ENCODE data around the gene KASH5.

KASH5 gene

DNA sequence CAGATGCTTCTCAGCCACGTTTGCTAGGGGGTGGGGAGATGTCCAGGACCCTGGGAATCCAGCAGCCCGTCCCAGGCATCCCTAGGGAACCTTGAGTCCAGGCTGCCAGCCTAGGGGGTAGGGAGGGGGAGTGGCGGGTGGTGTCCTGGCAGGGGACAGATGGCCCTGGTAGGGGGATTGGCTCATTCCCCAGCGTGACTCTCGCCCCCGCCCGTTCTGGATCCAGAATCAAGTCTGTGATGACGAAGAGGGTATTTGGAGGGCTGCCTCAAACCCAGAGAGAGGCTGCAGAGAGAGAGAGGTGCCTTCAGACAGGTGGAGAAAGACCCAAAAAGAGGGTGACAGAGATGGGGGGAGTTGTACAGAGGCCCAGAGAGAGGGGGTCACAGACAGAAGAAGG, 49.2 kb downstream of the KASH5 start:
- H4K8ac ChIP-seq (ENCODE audit: low read depth, low read length), result no peak overlapping the region
- no peak overlapping the region for H2AK5ac ChIP-seq (ENCODE audit: low read length)
- H2BK5ac ChIP-seq (ENCODE audit: low read depth, low read length, poor library complexity), result no peak overlapping the region
- H3K9ac ChIP-seq (ENCODE audit: low read length), result no peak overlapping the region
- peaks cover 3% of the 10 kb centered on the region in 2 experiments for H3K4me1 ChIP-seq (ENCODE audit: control insufficient read depth in 1 of 2, insufficient read depth in 2 of 2, low read length in 2 of 2)
- no peaks in the 10 kb centered on the region for H3K79me2 ChIP-seq (ENCODE audit: control insufficient read depth, insufficient read depth, low read length, poor library complexity)
- no peak for DNase-seq
- H3K23ac ChIP-seq (ENCODE audit: low read length), result no peak overlapping the region
- H3K18ac ChIP-seq (ENCODE audit: low read length), result no peak overlapping the region
- no peak overlapping the region for H2BK12ac ChIP-seq (ENCODE audit: low read length)
- no peak overlapping the region for H4K91ac ChIP-seq (ENCODE audit: low read depth, low read length)
- H3K9me3 ChIP-seq (ENCODE audit: insufficient read depth, low read depth, low read length), result peaks cover 20% of the 10 kb centered on the region
- H2BK120ac ChIP-seq (ENCODE audit: insufficient read depth, low read length, poor library complexity), result no peak overlapping the region
- H3K27me3 ChIP-seq (ENCODE audit: insufficient read depth, low read length), result peaks cover 54% of the 10 kb centered on the region
- no peak overlapping the region for H3K14ac ChIP-seq (ENCODE audit: low read length)
- no peak overlapping the region for H3K4me2 ChIP-seq (ENCODE audit: low read length)
- no peaks in the 10 kb centered on the region for H3K36me3 ChIP-seq (ENCODE audit: control insufficient read depth in 1 of 2, insufficient read depth in 2 of 2, low read length in 2 of 2)
- no peak overlapping the region for H2AFZ ChIP-seq (ENCODE audit: insufficient read depth, low read length, poor library complexity)
- H3K79me1 ChIP-seq (ENCODE audit: low read length), result no peaks in the 10 kb centered on the region
- H3K27ac ChIP-seq (ENCODE audit: low read depth, low read length), result no peak overlapping the region
- WGBS (ENCODE audit: extremely low coverage, insufficient coverage, insufficient read length), result no CpG with 5 or more reads among the region's 8 CpGs
- no peak overlapping the region for H3K4ac ChIP-seq (ENCODE audit: low read depth, low read length)
- no peak overlapping the region for H3K4me3 ChIP-seq (ENCODE audit: low read depth, low read length)
- H4K12ac ChIP-seq (ENCODE audit: low read depth, low read length), result no peak overlapping the region

DNA sequence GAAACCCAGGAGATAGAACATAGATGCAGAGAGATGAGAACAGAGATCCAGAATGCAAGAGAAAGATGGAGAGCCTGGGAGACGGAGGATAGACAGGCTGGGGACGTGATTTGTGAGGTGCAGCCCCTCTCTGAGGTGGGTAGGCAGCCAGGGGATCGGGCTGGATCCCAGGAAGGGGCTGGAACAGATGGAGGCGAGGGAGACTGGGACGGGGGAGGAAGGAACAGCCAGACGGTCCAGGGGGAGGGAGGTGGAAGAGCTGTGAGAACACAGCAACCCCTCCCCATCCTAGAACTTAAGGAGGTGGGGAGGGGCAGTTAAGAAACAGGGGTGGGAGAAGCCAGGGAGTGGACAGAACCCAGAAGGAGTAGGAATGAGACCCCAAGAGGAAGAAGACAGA, 50.2 kb downstream of the KASH5 start:
- WGBS (ENCODE audit: extremely low coverage, insufficient coverage, insufficient read length), result no CpG with 5 or more reads among the region's 6 CpGs
- no peak overlapping the region for H4K91ac ChIP-seq (ENCODE audit: low read depth, low read length)

DNA sequence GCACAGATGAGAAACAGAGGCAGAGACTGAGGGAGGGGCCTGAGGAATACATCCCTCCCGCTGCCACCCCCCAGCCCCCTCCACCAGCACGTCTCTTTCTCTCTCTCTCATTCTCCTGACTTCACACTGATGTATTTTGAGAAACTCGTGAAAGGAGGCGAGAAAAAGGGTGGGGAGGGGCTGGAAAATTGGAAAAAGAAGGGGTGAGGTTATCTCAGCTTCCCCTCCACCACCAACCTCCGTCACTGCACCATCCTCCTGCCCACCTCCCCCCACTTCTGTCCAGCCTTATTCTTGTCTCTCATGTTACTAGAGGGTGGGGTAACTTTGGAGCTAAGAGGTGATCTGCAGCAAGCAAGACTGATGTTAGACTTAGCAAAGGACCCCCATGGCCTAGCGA, 51.8 kb downstream of the KASH5 start:
- H3K27ac ChIP-seq (ENCODE audit: low read depth, low read length), result no peak overlapping the region
- no peak overlapping the region for H2BK120ac ChIP-seq (ENCODE audit: insufficient read depth, low read length, poor library complexity)
- peaks cover 3% of the 10 kb centered on the region for H3K79me2 ChIP-seq (ENCODE audit: control insufficient read depth, insufficient read depth, low read length, poor library complexity)
- peaks cover 17% of the 10 kb centered on the region for H3K9me3 ChIP-seq (ENCODE audit: insufficient read depth, low read depth, low read length)
- no peak for DNase-seq
- peaks cover 3% of the 10 kb centered on the region in 2 experiments for H3K4me1 ChIP-seq (ENCODE audit: control insufficient read depth in 1 of 2, insufficient read depth in 2 of 2, low read length in 2 of 2)
- H4K12ac ChIP-seq (ENCODE audit: low read depth, low read length), result no peak overlapping the region
- WGBS (ENCODE audit: extremely low coverage, insufficient coverage, insufficient read length), result no CpG with 5 or more reads among the region's 6 CpGs
- H3K4me3 ChIP-seq (ENCODE audit: low read depth, low read length), result peak overlapping the region; percentile 47
- H3K18ac ChIP-seq (ENCODE audit: low read length), result no peak overlapping the region
- no peak overlapping the region for H4K8ac ChIP-seq (ENCODE audit: low read depth, low read length)
- H2BK12ac ChIP-seq (ENCODE audit: low read length), result no peak overlapping the region
- no peak overlapping the region for H2BK5ac ChIP-seq (ENCODE audit: low read depth, low read length, poor library complexity)
- H3K4ac ChIP-seq (ENCODE audit: low read depth, low read length), result no peak overlapping the region
- H3K9ac ChIP-seq (ENCODE audit: low read length), result no peak overlapping the region
- no peak overlapping the region for H2AFZ ChIP-seq (ENCODE audit: insufficient read depth, low read length, poor library complexity)
- no peak overlapping the region for H3K14ac ChIP-seq (ENCODE audit: low read length)
- no peak overlapping the region for H4K91ac ChIP-seq (ENCODE audit: low read depth, low read length)
- no peak overlapping the region for H3K4me2 ChIP-seq (ENCODE audit: low read length)
- H3K36me3 ChIP-seq (ENCODE audit: control insufficient read depth in 1 of 2, insufficient read depth in 2 of 2, low read length in 2 of 2), result no peaks in the 10 kb centered on the region
- H2AK5ac ChIP-seq (ENCODE audit: low read length), result no peak overlapping the region
- no peak overlapping the region for H3K23ac ChIP-seq (ENCODE audit: low read length)
- H3K27me3 ChIP-seq (ENCODE audit: insufficient read depth, low read length), result peaks cover 56% of the 10 kb centered on the region
- H3K79me1 ChIP-seq (ENCODE audit: low read length), result peaks cover 5% of the 10 kb centered on the region

More for the DNA sequence above, 50.2 kb downstream of the KASH5 start:
- H3K27ac ChIP-seq (ENCODE audit: low read depth, low read length), result no peak overlapping the region
- H2BK120ac ChIP-seq (ENCODE audit: insufficient read depth, low read length, poor library complexity), result no peak overlapping the region
- no peak overlapping the region for H3K4ac ChIP-seq (ENCODE audit: low read depth, low read length)
- no peak overlapping the region for H4K8ac ChIP-seq (ENCODE audit: low read depth, low read length)
- H3K36me3 ChIP-seq (ENCODE audit: control insufficient read depth in 1 of 2, insufficient read depth in 2 of 2, low read length in 2 of 2), result no peaks in the 10 kb centered on the region
- H2BK12ac ChIP-seq (ENCODE audit: low read length), result no peak overlapping the region
- peaks cover 3% of the 10 kb centered on the region in 2 experiments for H3K4me1 ChIP-seq (ENCODE audit: control insufficient read depth in 1 of 2, insufficient read depth in 2 of 2, low read length in 2 of 2)
- DNase-seq, result no peak
- H2AK5ac ChIP-seq (ENCODE audit: low read length), result no peak overlapping the region
- no peak overlapping the region for H3K4me3 ChIP-seq (ENCODE audit: low read depth, low read length)
- no peak overlapping the region for H2AFZ ChIP-seq (ENCODE audit: insufficient read depth, low read length, poor library complexity)
- no peak overlapping the region for H3K18ac ChIP-seq (ENCODE audit: low read length)
- H3K9me3 ChIP-seq (ENCODE audit: insufficient read depth, low read depth, low read length), result peaks cover 20% of the 10 kb centered on the region
- no peak overlapping the region for H4K12ac ChIP-seq (ENCODE audit: low read depth, low read length)
- H3K14ac ChIP-seq (ENCODE audit: low read length), result no peak overlapping the region
- peaks cover 2% of the 10 kb centered on the region for H3K79me2 ChIP-seq (ENCODE audit: control insufficient read depth, insufficient read depth, low read length, poor library complexity)
- H3K79me1 ChIP-seq (ENCODE audit: low read length), result peaks cover 3% of the 10 kb centered on the region
- H2BK5ac ChIP-seq (ENCODE audit: low read depth, low read length, poor library complexity), result no peak overlapping the region
- H3K4me2 ChIP-seq (ENCODE audit: low read length), result no peak overlapping the region
- H3K23ac ChIP-seq (ENCODE audit: low read length), result no peak overlapping the region
- H3K9ac ChIP-seq (ENCODE audit: low read length), result no peak overlapping the region
- H3K27me3 ChIP-seq (ENCODE audit: insufficient read depth, low read length), result peaks cover 56% of the 10 kb centered on the region

DNA sequence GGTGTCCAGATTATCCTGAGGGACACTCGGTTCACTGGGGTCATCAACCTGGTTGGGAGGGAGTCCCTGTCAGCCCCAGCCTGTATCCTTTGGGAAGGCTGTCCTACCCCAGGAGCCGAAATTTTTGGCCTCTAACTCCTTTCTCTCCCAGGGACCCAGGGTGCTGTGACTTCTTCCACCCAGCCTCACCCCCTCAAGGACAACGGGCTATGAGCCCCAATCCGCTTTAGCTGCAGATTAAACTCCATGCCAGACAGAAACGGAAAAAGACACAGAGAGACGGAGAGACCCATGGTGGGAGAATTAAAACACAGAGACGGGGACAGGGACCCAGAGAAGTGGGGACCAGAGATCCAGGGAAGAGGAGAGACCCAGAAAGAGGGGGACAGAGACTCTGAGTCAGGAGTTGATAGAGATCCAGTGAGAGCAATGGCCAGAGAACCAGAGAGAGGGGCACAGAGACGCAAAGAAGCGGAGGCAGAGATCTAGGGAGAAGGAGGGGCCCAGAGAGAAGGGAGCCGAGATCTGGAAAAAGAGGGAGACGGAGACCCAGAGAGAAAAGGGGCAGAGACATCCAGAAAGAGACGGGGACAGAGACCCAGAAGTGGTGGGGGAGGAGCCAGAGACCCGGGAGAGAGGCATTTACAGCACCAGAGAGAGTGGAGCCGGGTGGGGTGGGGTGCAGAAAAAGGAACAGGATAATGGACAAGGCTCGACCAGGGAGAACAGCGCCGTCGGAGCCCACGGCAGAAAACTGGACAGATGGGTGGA, 52.6 kb downstream of the KASH5 start:
- Histone ChIP-seq H3K4me3 (ENCODE audit: low read depth, low read length) (no peak overlapping the region), H3K4me2 (ENCODE audit: low read length) (no peak overlapping the region), H2AFZ (ENCODE audit: insufficient read depth, low read length, poor library complexity) (no peak overlapping the region), H2BK12ac (ENCODE audit: low read length) (no peak overlapping the region), H4K12ac (ENCODE audit: low read depth, low read length) (no peak overlapping the region), H3K4ac (ENCODE audit: low read depth, low read length) (no peak overlapping the region), H3K23ac (ENCODE audit: low read length) (no peak overlapping the region), H3K9me3 (ENCODE audit: insufficient read depth, low read depth, low read length) (peaks cover 10% of the 10 kb centered on the region), H2AK5ac (ENCODE audit: low read length) (no peak overlapping the region), H3K4me1 (ENCODE audit: control insufficient read depth in 1 of 2, insufficient read depth in 2 of 2, low read length in 2 of 2) (peaks cover 3% of the 10 kb centered on the region in 2 experiments), H3K27ac (ENCODE audit: low read depth, low read length) (no peak overlapping the region), H2BK5ac (ENCODE audit: low read depth, low read length, poor library complexity) (no peak overlapping the region), H2BK120ac (ENCODE audit: insufficient read depth, low read length, poor library complexity) (no peak overlapping the region), H4K8ac (ENCODE audit: low read depth, low read length) (no peak overlapping the region), H3K18ac (ENCODE audit: low read length) (no peak overlapping the region), H3K79me2 (ENCODE audit: control insufficient read depth, insufficient read depth, low read length, poor library complexity) (peaks cover 3% of the 10 kb centered on the region), H3K14ac (ENCODE audit: low read length) (no peak overlapping the region), H3K79me1 (ENCODE audit: low read length) (peaks cover 5% of the 10 kb centered on the region), H3K36me3 (ENCODE audit: control insufficient read depth in 1 of 2, insufficient read depth in 2 of 2, low read length in 2 of 2) (no peaks in the 10 kb centered on the region), H3K27me3 (ENCODE audit: insufficient read depth, low read length) (peaks cover 56% of the 10 kb centered on the region), H4K91ac (ENCODE audit: low read depth, low read length) (no peak overlapping the region), H3K9ac (ENCODE audit: low read length) (no peak overlapping the region)
- WGBS (ENCODE audit: extremely low coverage, insufficient coverage, insufficient read length), result no CpG with 5 or more reads among the region's 19 CpGs
- DNase-seq, result no peak

Data from trophoblast cell (in vitro differentiated cells and primary cell).